HG03354 (cell line): Measurements from ENCODE around the gene TLL2.

ENCODE experiments used
- ATAC-seq: cut with Tn5 transposase; IDR thresholded peaks from one replicate; pipeline ENCODE4 v1.9.1; 2021; ENCODE audit warnings: mild to moderate bottlenecking; ENCODE audit not compliant: unreplicated experiment, poor library complexity, severe bottlenecking

Gene TLL2

DNA sequence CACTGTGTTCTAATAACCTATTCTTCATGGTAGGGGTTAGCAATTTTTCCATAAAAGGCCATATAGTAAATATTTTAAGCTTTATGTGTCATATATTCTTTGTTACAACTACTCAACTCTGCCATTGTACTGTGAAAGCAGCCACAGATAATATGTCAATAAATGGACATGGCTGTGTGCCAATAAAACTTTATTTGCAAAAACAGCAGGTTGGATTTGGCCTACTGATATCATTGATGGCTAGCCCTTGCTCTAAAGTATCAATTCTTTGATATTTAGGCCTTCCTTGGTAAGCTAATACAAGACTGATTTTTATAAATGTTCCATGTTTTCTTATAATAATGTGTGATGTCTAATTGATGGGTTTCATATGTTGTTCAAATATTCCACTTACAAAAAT is 77.7 kb downstream of the TLL2 start:
- ATAC-seq, result no peak

DNA sequence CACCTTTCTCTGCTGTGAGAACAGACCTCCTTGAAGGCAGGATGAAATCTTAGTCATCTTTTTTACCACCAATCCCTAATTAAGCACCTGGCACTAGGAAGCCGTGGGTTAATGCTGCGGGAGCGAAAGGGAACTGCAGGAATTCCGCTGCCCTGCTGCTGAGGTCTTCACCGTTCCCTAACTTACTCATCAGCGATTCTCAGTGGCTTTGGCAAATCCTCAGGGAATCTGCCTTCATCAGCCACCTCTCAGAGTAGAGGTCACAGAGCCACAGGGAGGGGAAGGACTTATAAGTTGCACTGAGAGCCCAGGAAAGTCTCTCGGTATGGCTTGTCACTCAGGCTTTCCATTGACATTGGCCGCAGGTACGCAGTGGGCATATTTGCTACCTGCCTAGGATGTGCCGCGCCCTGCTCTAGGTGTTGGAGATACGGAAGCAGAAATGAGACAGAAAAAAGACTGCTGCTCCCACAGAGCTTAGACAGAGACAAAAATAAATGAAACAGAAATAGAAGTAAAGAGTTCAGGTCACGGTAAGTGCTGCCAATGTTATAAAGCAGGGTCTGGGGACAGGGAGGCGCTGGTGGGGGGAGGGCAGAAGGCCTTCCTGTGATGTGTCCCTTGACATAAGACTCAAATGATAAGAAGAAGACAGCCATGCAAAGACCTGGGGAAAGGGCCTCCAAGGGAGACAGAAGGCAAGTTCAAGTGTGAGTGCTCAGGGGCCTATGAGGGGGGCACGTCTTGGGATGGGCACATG is 82.3 kb downstream of the TLL2 start:
- no peak for ATAC-seq

DNA sequence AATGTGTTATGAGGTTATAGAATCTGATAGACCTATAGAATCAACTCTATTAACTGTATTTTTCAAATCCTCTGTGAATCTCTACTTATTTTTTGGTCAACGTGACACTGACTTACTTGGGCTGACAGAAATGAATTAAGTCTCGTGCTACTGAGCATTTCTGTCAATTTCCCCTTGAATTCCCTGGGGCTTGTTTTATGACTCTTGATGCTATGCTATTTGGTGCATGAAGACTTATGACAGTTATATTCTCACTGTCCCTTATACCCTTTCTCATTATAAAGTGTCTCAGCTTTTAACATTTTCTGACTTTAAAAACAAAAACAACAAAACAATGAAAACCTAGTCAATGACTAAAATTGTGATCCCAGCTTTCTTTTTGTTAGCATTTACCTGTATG is 86.4 kb downstream of the TLL2 start:
- no peak for ATAC-seq

DNA sequence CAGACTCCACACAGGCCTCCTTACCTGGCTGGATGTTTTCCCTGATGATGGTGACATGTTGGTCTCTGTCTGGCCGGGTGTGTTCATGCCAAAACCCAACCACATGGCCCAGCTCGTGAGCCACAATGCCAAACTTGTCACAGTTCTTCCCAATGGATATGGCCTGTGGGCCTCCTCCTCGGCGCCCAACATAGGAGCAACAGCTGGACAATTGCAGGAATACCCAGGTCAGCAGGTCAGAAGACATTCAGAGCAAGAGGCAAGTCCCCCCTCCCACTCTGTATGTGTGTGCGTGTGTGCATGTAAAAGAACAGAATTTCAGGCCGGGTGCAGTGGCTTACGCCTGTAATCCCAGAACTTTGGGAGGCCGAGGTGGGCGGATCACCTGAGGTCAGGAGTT is 91.2 kb downstream of the TLL2 start:
- no peak for ATAC-seq

DNA sequence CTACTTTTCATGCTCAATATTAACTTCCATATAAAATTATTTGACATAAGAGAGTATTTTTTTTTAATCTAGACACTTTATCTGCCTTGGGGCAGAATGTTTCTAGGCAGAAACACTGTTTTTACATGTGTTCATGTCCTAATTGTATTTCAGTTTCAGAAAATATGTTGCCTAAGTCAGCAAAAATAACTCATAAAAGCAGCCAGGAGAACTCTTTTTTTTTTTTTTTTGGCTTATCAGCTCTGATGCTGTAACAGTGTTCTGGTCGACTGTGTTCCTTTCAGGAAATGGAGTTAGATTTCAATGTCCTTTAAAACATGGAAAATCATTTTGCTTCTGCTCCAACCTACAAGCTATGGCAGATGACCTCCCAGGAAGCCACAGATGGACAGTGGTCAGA is 91.7 kb downstream of the TLL2 start:
- ATAC-seq, result no peak

DNA sequence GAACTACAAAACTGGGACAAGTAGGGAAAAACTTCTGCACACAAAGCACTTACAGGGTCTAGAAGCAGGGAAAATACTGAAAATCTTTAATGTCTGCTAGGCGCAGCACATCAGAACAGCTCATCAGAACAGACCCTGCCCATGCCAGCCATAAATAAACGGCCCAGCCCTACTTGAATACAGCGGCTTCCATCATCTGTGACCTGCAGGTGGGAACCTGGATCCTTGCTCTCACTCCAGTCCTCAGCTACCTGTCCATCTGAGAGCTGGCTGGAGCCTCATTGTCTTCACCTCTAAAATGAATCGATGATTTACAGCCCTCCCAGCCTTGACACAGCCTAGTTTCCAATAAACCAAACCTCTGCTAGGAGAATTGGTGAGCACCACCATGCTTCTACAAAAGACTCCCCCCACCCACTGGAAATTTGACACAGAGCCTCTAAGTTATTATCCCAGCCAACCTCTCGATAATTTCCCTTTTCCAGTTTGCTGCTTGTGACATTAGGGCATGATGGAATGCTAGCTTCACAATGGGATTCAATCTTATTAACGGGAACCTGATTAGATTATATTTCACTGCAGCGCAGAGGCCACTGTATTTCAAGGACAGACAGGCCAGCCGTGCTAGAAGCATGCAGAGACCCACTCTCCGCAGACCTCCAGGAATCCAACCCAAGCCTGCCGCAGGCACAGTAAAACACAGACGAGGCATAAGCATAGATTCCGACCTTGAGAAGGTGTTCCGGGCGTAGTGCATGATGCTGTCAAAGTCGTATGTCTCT is 93.3 kb downstream of the TLL2 start:
- ATAC-seq, result no peak

DNA sequence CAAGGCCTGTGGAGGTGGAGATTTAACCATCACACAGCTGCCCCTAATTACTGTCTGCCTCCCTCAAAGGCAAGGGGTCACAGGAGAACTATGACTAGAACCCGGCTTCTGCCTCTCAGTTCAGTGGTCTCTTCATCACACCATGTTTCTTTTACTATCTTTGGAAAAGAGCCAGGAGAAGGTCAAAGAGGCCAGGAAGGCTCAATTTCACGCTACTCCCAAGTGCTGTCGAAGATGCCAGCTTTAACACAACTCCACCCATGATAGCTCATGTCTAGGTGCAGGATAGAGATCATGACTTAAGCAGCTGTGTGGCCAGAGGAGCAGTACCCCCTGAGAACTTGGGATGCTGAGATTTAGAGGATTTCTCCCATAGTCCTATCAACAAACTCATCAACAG is 94.4 kb downstream of the TLL2 start:
- no peak for ATAC-seq

DNA sequence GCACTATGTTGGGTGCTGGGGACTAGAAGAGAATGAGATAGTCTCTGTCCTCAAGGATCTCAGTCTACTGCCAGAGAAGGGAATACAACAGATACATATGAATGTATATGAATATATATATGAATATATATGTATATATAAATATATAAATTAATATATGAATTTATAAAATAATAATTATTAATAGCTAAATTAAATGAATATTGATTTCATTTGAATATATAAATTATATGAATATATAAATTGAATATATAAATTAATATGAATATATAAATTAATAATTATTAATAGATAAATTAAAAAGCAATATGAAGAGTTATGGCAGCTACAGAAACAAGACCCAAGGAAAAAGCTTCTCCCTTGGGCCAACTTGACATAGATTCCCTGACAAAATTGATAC is 95.1 kb downstream of the TLL2 start:
- no peak for ATAC-seq

DNA sequence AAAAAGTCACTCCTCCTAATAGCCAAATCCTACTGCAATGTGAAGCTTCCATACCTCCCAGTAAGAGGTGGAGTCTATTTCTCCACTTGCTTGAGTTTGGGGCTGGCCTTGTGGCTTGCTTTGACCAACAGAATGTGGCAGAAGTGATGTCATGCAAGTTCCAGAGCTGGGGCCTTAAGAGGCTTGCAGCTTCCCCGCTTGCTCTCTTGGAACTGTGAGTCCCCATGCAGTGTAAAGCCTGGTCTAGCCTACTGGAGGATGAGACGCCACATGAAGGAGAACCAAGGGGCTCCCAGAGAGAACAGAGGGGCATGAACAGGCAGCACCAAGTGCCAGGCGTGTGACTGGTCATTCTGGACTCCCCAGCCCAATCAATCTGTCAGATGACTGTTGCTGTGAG is 96.3 kb downstream of the TLL2 start:
- no peak for ATAC-seq

DNA sequence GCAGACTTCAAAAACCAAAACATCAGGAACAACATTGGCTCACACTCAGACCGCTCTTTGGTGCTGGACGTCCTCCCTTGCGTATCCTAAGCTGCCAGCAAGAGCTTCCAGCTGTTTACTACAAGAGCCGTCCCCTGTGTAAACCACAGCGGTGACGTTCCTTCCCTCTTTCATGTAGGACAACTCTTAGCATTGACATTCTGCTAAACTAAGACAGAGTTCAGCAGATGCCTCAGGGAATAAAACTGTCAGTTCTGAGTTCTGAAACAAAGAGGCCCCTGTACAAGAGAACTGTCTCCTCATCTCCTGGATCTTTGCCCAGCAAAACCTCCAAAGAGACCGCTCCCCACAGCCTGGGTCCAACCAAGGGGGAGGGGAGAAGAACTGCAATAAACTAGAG is 97.1 kb downstream of the TLL2 start:
- ATAC-seq, result no peak

DNA sequence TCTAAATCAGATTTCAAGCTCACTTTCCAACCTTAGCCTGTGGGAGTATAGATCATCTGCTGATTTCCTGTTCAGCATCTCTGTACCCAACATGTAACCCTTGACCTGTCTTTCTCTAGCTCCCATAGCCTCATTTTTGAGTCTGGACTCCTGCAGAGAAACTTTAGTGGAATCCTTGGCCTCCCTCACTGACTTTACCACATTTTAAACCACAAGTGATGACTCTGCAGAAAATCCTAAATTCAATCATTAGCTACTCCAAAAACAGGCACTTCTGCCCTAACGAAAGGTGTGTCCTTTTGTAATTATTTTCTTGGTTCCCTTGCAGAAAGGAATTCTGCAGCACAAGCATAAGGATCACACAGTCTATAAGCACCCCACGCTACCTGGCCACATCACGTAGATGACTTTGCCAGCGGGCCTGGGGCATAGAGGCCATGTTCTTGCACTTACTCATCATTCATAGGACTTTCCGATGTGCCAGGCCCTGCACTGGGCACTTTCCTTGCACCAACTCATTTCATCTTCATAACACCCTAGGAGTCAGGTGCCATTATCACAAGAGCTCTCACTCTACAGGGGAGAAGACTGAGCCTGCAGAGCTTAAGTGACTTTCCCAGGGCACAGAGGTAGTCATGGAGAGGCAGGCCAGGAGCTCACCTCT is 97.7 kb downstream of the TLL2 start:
- ATAC-seq, result no peak

DNA sequence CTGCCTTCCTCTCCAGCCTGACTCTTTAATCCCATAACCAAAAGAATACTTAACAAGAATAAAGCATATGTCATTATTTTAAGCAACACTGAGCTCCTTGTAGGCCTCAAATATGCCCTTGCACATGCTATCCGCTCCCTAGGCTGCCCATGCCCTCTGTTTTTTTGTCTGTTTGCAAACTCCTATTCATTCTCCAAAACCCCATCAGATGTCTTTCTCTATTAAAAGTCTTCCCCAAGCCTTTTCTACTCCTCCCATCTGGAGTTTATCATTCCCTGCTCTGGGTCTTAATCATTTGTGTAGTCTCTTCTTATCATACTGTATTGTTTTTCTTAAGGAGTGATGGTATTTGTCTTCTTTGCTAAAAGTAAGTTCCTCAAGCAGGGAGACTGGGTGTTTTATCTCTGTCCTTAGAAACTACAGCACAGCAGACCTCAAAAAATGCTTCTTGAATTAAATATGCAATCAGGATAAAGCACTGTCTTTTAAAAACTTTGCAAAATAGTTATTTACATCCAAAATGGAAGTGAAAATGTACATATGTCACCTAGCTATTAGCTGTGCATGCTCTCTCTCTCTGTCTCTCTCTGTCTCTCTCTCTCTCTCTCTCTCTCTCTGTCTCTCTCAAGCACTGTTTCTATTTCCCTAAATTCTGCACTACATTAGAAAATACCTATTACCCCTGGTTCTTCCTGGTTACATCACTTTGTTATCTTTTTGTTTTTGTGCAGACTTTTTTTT is 98.4 kb downstream of the TLL2 start:
- ATAC-seq, result no peak

DNA sequence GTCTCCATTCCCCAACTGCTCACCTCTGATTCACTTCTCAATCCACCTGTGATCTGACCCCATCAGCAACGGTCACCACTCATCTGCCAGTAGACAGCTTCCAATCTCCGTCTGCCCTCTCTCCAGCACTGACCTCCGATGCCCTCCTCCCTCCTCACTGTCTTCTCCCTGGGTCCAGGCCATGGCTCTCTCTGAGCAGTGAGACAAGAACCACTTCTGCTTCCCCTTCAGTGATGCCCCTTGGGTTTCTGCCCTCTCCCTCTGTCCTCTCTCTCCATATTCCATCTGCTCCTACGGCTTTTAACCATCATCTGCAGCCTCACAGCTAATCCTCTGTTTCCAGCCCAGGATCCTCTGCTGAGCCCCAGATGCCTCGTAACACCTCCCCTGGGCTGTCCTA is 99.4 kb downstream of the TLL2 start:
- ATAC-seq, result no peak

DNA sequence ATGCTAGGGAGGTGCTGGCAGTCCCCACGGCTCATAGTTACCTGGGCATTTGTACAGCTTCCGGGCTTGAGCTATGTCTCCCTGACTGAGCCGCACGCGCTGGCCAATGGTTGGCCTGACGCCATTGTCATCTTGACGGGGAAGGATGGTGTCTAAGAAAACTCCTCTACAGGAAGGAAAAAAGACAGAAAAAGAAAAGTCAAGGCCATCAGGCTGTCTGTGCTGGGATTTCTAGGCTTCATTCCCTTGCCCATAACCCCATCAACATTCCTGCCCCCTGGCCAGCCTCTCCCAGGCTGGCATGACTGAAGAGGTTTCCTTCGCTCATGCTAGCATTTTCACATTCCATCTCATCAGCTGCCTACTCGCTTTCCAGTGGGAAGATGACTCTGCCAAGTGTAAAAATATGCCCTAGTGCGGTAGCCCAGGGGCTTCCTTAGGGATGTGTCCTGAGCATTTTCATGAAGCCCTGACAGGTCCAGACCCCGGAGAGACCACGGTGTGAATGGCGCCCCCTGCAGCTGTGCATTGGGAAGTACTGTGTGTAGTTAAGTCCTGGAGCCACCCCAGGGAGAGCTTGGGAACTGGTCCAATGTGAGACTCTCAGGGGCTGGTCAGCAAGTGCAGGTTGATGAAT is 100.5 kb downstream of the TLL2 start:
- no peak for ATAC-seq

DNA sequence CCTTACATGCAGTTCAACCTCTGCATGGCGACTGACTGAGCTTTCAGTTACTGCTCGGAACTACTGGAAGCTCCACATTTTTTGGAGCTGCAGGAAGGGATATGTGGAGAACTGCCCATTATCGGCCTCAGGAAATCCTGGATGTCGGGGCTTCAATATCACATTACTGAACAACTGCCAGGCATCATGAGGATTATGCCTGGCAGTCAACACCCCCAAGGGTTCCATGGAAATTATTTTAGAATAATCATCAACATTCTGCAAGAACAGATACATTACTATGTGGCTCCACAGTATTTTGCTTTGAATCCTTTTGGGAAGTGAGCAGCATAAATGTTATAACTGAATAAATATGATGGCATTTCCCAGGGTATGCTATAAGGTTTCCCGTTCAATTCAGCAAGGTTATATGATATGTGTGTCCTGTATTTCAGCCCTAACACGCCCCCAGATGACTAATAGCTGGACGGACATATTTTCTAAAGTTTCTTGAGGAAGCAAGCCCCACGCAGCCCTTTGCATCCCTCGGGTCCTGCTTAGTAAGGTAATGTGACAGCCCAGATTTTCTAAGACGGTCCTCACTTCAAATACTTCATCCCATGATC is 101.9 kb downstream of the TLL2 start:
- ATAC-seq, result no peak

DNA sequence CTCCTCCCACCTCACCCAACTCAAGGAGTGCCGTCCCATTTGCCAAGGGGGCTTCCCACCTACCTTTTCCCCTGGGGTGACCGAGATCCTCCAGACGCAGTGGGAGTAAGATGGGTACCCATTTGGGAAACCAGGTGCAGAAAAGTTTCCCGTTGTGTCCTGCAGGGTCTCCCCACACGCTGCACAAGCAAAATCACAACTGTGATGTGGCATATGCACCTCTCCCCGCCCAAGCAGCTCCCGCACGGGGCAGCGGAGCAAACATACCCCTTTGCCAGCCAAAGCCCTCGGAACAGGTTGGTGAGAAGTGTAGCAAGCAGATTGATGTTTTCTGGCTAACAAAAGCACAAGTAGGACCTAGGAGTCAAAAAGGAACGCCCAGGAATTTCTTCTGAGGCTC is 103.4 kb downstream of the TLL2 start:
- no peak for ATAC-seq

DNA sequence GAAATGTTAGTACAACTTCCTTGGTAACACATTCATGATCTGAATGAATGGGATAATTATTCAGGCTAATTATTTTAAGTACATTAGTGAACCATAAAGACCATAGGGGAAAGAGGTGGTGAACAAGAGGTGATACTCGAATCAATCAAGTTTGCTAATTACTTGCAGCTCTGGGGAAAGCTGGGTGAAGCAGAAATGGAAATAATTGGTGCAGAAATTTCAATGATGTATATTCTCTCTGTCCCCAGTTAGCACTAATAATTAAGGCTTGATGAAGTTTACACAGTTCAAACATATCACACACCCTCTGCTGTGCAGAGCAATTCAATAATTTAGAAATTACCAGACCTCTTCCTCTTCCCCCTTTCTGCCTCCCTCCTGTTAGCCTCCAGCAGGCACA is 105.5 kb downstream of the TLL2 start:
- no peak for ATAC-seq

DNA sequence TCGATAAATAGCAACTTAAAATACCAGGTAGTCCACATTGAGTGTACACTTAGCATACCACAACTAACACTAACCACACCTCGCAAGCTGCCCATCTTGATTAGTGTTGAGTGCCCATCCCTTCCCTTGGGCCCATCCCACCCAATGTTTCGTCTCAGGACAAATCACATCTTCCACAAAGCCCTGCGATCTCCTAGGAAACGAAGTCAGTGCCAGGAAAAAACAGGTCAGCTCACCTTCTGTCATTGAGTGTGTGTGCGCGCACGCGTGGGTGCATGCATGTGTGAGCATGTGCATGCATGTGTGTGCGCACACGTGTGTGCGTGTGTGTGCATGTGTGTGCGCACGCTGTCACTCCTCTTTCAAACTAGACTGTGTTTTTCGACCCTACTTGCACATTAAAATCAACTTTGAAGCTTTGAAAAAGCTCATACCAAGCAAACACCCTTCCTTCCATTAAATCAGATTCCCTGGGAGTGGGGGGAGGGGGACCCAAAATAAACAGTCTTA is 106.1 kb downstream of the TLL2 start:
- ATAC-seq, result no peak

DNA sequence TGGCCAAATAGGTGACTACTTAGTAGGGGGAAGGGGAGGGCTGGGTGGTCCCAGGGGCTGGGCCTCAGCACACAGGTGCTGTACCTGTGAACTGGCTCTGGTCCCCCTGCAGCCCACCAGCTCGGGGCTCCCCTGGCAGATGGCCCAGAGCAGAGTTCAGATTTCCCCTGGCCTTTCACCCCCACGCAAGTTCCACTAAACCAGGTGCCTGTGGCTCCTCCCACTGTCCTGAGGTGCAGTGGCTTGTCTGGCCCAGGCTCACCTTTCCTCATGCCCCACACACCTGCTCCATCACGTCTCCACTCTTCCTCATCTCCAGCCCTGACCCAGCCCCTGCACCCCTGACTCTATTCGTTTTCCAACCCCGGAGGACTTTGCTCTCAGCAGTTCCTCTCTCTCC is 107.6 kb downstream of the TLL2 start:
- ATAC-seq, result no peak
